Measurements from ENCODE around the gene PTPRM.

Gene PTPRM

GRCh38 chr18:7632152-7633098, 65.3 kb downstream of the PTPRM start:
- no peak for DNase-seq

- no peak for DNase-seq
Observed at GRCh38 chr18:7633171-7633570, 66.1 kb downstream of the PTPRM start.

- DNase-seq: no peak
Observed at GRCh38 chr18:7635948-7636347, 68.8 kb downstream of the PTPRM start.

GRCh38 chr18:7637269-7637668, 70.2 kb downstream of the PTPRM start:
- no peak for DNase-seq

GRCh38 chr18:7638321-7638720, 71.2 kb downstream of the PTPRM start:
- no peak for DNase-seq

GRCh38 chr18:7641813-7642212, 74.7 kb downstream of the PTPRM start:
- no peak for DNase-seq

GRCh38 chr18:7642331-7642890, 75.3 kb downstream of the PTPRM start:
- no peak for DNase-seq

GRCh38 chr18:7645756-7646155, 78.6 kb downstream of the PTPRM start:
- no peak for DNase-seq

GRCh38 chr18:7646174-7646886, 79.2 kb downstream of the PTPRM start:
- no peak for DNase-seq

GRCh38 chr18:7647500-7647899, 80.4 kb downstream of the PTPRM start:
- no peak for DNase-seq

- no peak for DNase-seq
Observed at GRCh38 chr18:7657050-7657449, 89.9 kb downstream of the PTPRM start.

- no peak for DNase-seq
Observed at GRCh38 chr18:7657937-7658336, 90.8 kb downstream of the PTPRM start.

- no peak for DNase-seq
Observed at GRCh38 chr18:7658701-7659100, 91.6 kb downstream of the PTPRM start.

- DNase-seq: no peak
Observed at GRCh38 chr18:7661207-7661606, 94.1 kb downstream of the PTPRM start.

- DNase-seq: no peak
Observed at GRCh38 chr18:7662866-7663265, 95.8 kb downstream of the PTPRM start.

- peak; percentile 67 for DNase-seq
Observed at GRCh38 chr18:7663366-7664312, 96.5 kb downstream of the PTPRM start.

GRCh38 chr18:7666195-7666776, 99.2 kb downstream of the PTPRM start:
- no peak for DNase-seq

- no peak for DNase-seq
Observed at GRCh38 chr18:7668392-7668791, 101.3 kb downstream of the PTPRM start.

GRCh38 chr18:7669361-7669760, 102.2 kb downstream of the PTPRM start:
- no peak for DNase-seq

- DNase-seq: no peak
Observed at GRCh38 chr18:7671105-7671504, 104.0 kb downstream of the PTPRM start.

- DNase-seq: no peak
Observed at GRCh38 chr18:7676253-7676873, 109.2 kb downstream of the PTPRM start.

- DNase-seq: no peak
Observed at GRCh38 chr18:7677001-7677400, 109.9 kb downstream of the PTPRM start.
